Measurements from ENCODE around the gene F7.
"Not testable (repeated sequence)": the region's sequence is repeated elsewhere in the genome, so short reads cannot be mapped to it uniquely, and the experiment has no call there.

F7 gene

DNA sequence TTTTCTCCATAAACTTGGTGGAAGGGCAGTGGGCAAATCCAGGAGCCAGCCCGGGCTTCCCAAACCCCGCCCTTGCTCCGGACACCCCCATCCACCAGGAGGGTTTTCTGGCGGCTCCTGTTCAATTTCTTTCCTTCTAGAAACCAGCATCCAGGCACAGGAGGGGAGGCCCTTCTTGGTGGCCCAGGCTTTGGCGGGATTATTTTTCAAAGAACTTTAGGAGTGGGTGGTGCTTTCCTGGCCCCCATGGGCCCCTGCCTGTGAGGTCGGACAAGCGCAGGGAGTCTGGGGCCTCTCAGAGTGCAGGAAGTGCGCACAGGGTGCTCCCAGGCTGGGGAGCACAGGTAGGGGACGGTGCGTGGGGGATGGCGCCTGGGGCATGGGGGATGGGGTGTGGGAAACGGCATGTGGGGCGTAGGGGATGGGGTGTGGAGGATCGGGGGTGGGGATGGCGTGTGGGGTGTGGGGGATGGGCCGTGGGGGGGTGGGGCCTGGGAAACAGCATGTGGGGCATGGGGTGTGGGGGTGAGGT lies 396 bp downstream of the F7 start:
- DNase-seq = no peak

DNA sequence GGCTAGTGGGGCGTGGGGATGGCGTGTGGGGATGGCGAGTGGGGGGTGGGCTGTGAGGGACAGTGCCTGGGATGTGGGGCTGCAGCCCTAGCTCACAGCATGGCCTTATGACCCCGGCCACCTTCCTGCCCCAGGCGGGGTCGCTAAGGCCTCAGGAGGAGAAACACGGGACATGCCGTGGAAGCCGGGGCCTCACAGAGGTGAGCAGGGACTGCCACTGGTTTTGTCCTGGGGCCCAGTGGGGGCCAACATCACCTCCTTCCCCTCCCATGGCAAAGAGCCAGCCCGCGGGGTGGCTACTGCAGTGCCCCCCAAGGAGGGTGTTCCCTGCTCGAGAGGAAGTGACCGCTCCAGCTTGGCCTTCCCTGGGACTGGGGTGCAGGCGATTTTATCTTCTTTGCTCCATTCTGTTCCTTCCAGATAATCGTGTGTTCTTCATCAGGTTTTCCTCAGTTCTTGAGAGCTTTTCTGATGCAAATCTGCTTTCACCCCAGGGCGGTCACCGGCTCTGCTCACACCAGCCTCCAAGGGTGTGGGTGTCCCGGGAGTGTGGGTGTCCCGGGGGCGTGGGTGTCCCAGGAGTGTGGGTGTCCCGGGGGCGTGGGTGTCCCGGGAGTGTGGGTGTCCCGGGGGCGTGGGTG lies 1.2 kb downstream of the F7 start:
- DNase-seq = no peak

DNA sequence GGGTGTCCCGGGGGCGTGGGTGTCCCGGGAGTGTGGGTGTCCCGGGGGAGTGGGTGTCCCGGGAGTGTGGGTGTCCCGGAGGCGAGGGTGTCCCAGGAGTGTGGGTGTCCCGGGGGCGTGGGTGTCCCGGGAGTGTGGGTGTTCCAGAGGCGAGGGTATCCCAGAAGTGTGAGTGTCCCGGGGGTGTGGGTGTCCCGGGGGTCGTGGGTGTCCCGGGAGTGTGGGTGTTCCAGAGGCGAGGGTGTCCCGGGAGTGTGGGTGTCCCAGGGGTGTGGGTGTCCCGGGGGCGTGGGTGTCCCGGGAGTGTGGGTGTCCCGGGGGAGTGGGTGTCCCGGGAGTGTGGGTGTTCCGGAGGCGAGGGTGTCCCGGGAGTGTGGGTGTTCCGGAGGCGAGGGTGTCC lies 2.9 kb downstream of the F7 start:
- not testable (repeated sequence) for DNase-seq

DNA sequence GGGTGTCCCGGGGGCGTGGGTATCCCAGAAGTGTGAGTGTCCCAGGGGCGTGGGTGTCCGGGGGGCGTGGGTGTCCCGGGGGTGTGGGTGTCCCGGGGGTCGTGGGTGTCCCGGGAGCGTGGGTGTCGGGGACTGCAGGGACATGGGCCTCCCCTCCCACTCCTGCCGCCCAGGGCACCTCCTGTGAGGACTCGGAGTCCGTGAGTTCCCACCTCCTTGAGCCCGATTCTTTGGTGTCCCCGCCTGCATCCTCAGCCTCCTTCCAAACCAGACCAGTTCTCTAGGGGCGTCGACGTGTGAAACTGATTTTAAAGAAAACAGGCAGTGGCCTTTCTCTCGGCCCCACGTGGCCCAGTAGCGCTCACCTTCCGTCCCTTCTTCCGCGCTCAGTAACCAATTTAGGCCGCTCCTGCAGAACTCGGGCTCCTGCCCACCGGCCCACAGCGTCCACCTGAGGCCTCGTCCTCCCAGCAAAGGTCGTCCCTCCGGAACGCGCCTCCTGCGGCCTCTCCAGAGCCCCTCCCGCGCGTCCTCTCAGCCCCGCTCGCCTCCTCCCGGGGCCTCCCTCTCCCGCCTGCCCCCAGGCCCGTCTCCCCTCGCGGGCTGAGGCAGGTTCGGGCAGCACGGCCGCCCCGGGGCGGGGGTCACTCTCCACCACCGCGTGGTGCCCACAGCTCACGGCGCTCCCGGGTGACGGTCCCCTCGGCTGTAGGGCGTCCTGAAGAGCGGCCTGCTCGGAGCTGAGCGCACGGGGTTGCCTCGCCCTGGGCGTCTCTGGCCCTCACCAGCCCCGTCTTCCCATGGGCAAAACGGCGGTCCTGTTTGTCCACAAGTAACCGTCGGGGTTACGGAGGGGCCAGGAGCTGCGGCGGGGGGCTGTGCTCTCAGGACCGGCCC lies 3.8 kb downstream of the F7 start:
- DNase-seq = no peak

DNA sequence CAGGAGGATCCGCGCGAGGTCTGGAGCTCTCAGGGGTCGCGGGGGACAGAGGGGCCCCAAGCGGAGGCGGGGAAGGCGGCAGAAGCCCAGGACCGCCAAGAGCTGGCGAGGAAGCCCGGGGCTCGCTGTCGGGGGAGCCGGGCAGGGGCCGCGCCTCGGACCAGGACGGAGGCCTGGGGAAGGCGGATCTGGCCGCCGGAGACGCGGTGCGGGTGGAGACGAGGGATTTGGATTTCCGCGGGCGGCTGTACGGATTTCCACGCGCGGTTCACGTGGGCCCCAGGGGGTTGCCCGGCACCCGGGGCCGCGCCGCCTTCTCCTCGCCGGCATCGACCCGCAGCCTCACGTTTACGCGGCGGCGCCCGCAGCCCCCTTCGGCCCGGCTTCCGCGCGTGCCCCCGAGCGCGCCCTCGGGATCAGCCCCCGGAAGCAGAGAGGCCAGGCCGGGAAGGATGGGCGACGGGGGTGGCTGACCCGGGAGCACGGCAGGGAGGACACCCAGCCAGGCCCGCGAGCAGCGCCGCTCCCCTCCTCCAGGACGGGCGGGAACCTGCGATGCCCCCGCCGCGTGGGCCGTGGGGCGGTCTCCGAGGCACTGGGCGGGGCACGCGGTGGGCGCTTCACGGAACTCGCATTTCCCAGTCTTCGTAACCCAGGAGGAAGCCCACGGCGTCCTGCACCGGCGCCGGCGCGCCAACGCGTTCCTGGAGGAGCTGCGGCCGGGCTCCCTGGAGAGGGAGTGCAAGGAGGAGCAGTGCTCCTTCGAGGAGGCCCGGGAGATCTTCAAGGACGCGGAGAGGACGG lies 4.7 kb downstream of the F7 start:
- DNase-seq = no peak

DNA sequence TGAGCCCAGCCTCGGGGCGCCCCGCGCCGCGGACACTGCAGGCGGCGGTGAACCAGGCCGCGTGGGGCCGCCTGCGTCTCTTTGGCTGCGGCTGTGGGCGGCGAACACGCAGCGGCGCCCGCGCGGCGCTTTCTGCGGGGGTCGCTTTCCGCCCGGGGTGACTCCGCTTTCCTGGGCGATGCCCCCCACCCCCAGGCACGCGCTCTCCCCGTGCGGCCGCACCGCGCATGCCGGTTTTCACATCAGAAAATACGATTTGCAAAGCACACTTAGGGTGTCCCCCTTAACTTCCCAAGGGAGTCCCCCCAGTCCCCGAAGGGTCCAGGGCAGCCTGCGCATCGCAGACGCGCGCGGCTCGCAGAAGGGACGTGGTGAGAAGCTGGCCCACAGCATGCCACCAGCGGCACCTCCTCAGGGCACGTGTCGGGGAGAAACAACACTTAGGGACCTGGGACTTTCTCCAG lies 5.3 kb downstream of the F7 start:
- no peak for DNase-seq

DNA sequence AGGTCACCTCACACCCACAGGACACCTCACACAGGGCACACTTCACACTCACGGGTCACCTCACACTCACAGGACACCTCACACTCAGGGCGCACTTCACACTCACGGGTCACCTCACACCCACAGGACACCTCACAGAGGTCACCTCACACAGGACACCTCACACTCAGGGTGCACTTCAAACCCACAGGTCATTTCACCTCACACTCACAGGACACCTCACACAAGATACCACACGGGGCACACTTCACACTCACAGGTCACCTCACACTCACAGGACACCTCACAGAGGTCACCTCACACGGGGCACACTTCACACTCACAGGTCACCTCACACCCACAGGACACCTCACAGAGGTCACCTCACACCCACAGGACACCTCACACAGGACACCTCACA lies 6.2 kb downstream of the F7 start:
- DNase-seq = not testable (repeated sequence)

DNA sequence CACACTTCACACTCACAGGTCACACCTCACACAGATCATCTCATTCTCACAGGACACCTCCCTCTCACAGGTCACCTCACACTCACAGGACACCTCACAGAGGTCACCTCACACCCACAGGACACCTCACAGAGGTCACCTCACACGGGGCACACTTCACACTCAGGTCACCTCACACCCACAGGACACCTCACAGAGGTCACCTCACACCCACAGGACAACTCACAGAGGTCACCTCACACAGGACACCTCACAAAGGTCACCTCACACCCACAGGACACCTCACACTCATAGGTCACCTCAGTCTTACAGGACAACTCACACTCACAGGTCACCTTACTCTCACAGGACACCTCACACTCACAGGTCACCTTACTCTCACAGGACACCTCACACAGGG lies 6.9 kb downstream of the F7 start:
- DNase-seq = not testable (repeated sequence)

DNA sequence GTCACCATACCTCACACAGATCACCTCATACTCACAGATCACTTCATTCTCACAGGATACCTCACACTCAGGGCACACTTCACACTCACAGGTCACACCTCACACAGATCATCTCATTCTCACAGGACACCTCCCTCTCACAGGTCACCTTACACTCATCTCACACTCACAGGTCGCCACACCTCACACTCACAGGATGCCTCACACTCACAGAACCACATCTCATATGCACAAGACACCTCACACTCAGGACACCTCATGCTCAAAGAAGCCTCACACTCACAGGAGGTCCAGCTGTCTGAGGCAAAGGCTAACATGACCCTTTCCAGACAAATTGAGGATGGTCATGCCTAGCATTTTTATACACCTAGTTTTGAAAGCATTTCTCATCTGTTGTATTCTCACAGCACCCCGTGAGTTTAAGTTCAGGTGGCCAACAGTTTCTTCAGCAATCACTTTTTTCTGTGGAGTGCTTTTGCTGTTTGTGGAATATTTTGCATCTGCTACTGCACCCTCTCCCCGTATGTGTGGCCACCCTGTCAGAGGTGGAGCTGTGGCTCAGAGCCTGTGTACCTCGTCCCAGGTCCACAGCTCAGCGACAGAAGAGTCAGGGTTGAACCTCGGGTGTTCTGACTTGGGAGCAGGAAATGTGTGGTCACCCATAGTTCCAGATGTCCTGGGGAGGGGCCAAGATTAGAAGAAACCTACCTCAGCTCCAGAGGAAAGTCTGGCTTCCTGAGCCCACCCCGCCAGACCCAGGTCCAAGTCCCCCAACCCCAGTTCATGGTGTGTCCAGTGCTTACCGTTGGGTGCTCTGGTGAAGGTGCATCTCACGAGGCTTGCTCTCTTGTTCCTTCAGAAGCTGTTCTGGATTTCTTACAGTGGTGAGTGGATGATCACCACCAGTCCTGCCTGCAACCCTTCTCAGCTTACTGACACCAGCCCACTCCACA lies 7.6 kb downstream of the F7 start:
- DNase-seq = no peak

DNA sequence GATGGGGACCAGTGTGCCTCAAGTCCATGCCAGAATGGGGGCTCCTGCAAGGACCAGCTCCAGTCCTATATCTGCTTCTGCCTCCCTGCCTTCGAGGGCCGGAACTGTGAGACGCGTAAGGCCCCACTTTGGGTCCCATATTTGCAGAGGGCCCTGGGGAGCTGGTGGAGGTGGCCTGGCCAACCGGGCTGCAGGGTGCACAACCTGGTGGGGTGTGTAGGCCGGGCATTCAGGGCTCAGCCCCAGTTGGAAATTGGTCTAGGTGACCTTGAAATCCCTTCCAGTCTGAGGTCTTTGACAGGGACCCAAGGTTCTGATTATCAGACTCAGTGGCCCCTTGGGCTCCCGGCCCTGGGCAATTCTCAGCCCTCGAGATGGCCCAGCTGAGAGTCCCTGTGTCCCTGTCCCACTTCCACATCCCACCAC lies 8.3 kb downstream of the F7 start:
- DNase-seq = no peak

DNA sequence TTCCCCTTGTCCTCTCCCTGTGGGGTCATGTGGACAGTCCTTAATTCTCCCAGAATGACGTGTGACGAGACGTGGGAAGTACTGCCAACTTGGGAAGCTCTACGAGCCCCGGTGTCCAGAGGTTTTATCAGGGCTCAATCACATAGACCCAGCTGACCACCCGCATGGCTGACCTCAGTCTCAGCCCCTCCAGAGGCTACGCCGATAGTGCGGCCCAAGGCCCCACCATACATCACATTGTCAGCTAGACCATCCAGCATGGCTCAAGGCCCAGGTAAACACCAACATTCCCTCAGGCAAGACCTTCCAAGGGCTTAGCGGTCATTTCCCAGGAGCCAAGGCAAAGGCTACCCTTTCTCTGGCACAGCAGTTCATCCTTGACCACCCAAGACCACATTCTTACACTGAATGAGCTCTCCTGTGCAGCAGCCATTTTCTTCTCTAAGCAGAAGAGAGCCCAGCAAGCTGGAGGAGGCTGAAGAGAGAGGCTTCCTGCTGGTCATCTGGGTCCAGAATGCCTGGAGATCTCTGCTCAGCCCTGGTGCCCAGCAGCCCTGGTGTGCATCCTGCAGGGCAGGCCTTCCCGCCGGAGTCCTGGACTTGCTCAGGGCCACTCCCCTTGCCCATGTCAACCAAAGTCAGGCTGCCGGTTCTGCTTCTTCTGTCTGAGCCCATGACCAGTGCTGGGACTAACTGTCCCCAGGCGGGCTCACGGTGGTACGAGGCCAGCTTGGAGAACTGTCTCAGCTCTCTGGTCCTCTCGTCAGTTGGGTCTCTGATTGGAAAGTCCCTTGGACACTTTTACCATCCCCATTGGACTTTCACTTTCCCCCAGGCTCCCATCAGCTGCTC lies 9.1 kb downstream of the F7 start:
- DNase-seq = no peak

DNA sequence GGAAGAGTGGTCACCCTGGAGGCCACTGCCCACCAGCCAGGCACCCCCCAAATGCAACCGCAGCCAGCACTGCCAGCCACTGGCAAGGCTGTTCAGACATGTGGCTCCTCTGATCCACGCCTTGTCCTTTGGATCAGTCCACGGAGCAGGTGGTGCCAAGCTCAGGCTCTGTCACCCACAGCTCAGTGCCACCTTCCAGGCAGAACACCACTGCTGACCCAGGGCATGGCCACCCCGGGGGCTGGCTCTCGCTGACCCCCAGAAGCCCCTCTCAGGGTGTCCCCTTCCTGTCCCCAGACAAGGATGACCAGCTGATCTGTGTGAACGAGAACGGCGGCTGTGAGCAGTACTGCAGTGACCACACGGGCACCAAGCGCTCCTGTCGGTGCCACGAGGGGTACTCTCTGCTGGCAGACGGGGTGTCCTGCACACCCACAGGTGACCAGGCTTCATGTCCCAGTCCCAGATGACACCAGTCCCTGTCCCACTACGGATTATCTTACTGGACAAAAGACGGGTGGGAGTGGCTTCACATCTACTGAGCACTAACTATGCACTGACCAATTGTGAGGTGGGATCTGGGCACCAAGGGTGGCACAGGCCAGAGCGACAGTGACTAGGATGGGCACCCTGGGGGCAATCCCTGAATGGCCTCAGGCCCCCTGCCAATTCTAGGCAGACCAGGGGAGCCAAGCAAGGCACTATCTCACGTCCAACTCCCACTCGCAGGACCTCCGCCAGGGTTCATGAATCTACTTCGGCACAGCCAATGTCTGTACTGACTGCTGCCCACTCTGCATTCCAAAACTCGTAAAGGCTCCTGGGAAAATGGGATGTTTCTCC lies 10.0 kb downstream of the F7 start:
- DNase-seq = no peak

DNA sequence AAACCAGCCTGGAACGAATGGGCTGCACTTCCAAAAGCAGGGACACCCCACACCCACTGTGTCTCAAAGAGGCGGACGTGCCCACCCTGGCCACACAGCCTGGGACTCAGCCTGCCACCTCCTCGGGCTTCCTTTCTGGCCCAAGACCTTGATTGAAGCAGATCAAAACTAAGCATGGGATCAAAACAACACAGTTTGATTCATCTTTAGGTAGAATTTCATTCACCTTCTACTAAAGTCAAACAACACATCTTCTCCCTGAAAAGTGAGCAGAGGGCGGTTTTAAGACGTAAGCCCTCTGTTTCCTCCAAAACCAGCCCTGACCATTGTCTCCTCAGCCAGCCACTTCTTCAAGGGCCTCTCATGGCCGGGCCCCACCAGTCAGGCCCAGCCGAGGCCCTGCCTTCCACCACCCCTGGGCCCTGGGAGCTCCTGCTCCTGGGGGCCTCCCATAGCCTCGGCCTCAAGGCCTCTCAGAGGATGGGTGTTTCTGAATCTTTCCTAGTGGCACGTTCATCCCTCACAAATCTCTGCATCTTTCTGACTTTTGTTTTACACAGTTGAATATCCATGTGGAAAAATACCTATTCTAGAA lies 10.7 kb downstream of the F7 start:
- DNase-seq = no peak

DNA sequence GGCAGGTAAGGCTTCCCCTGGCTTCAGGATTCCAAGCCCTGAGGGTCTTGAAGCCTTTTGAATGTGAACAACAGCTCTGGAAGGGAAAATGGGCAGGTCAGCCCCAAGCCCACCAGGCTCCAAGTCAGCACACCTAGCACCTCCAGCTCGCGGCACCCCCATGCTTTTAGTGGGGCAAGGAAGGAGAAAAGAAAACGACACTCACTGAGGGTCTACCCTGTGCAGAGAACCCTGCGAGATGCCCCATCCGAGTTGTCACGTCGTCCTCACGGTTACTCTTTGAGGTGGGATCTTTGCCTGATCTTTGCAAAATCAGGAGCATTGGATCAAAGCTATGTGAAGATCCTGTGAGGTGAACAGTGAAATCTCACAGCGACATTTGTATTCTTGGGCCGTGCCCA lies 11.3 kb downstream of the F7 start:
- no peak for DNase-seq

DNA sequence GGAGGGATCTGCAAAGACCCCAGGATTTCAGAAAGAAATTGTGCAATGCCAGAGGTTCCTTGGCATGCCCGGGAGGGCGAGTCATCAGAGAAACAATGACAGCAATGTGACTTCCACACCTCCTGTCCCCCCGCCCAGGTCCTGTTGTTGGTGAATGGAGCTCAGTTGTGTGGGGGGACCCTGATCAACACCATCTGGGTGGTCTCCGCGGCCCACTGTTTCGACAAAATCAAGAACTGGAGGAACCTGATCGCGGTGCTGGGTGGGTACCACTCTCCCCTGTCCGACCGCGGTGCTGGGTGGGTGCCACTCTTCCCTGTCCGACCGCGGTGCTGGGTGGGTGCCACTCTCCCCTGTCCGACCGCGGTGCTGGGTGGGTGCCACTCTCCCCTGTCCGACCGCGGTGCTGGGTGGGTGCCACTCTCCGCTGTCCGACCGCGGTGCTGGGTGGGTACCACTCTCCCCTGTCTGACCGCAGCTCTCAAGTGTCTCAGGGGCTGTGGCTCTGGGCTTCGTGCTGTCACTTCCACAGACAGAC lies 11.8 kb downstream of the F7 start:
- DNase-seq = no peak

DNA sequence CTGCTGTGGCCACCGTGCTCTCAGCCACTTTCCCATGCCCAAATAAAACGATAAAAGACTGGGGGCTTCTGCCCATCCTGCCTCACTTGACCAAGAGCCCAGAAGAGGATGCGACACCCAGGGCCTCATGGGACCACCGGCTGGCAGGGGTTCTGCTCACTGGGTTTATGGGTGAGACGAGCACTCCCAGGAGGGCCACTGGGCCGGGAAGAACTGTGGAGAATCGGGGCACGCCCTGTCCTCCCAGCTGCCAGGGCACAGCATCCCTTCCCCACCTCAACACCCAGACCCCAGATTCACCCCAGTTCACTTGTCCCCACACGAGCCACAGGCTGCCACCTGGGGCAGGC lies 12.3 kb downstream of the F7 start:
- DNase-seq = no peak

DNA sequence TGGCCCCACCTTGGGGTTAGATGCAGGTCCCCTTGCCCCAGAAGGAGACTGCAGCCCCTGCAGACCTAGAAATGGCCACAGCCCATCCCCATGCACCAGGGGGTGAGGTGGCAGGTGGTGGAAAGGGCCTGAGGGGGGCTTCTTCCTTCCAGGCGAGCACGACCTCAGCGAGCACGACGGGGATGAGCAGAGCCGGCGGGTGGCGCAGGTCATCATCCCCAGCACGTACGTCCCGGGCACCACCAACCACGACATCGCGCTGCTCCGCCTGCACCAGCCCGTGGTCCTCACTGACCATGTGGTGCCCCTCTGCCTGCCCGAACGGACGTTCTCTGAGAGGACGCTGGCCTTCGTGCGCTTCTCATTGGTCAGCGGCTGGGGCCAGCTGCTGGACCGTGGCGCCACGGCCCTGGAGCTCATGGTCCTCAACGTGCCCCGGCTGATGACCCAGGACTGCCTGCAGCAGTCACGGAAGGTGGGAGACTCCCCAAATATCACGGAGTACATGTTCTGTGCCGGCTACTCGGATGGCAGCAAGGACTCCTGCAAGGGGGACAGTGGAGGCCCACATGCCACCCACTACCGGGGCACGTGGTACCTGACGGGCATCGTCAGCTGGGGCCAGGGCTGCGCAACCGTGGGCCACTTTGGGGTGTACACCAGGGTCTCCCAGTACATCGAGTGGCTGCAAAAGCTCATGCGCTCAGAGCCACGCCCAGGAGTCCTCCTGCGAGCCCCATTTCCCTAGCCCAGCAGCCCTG lies 12.8 kb downstream of the F7 start:
- no peak for DNase-seq

DNA sequence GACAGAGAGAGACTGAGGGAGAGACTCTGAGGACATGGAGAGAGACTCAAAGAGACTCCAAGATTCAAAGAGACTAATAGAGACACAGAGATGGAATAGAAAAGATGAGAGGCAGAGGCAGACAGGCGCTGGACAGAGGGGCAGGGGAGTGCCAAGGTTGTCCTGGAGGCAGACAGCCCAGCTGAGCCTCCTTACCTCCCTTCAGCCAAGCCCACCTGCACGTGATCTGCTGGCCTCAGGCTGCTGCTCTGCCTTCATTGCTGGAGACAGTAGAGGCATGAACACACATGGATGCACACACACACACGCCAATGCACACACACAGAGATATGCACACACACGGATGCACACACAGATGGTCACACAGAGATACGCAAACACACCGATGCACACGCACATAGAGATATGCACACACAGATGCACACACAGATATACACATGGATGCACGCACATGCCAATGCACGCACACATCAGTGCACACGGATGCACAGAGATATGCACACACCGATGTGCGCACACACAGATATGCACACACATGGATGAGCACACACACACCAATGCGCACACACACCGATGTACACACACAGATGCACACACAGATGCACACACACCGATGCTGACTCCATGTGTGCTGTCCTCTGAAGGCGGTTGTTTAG lies 13.7 kb downstream of the F7 start:
- DNase-seq = no peak
